C4-2B (cell line): ENCODE data around the gene COL6A5.

ENCODE experiments used
- CTCF ChIP-seq: fragments of 450-650 bp; conservative IDR thresholded peaks from 2 replicates; pipeline ENCODE4 v1.5.1; 2017; ENCODE audit warnings: mild to moderate bottlenecking
- ZFX ChIP-seq: fragments of 450-650 bp; IDR thresholded peaks from 2 replicates; pipeline ENCODE4 v1.6.1; 2017

- TF ChIP-seq CTCF (no peak), ZFX (no peak)
These were observed 9.0 kb downstream of the COL6A5 start for GRCh38 chr3:130354430-130354829.
